ENCODE measurements around the gene TUBA4A.
A peak's percentile ranks its signal among the peaks of the same experiment; 100 is the strongest.

TUBA4A gene

DNA sequence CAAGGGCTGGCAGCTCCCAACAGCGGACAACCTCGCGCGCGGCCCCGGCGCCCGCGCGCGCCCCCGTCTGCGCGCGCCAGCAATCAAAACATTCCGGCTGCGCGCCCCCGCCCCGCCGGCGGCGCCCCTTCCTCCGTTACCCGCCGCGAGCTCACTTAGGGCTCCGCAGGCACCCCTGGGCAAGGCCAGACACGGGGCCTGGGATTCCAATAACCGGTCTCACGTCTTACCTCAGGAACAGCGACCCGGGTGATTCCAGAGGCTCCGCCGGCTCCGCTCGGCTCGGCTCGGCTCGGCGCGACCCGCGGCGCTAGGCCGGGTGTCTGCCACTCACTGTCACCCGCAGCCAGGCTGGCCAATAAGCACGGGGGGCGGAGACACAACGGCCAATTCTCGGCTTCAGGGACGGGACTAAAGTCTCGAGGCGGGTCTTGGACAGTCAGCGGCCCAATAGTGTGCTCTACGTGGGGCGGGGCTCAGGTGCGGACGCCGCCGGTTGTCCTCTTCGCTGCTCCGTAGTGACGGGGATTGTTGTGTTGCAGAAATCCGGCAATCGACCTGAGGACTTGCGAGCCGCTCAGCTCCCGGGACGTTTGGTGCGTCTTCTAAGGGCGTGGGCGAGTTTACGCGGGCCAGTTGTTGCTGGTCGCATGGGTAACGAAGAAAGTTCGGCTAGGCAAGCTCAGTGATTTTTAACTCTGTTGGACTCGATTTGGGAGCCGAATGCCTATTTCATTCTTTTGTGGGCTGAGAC, 24.2 kb downstream of the TUBA4A start, which contains the start of the genes ANKZF1 and ATG9A:
ANKZF1 (plus strand) TSS at position 502 of the 754 bp plus-strand sequence. CDS start 452 bp downstream, outside the sequence.
ATG9A (minus strand) TSS at position 332 of the 754 bp plus-strand sequence. CDS start 1,612 bp downstream, outside the sequence.
- DNase-seq: peak; percentile 99

DNA sequence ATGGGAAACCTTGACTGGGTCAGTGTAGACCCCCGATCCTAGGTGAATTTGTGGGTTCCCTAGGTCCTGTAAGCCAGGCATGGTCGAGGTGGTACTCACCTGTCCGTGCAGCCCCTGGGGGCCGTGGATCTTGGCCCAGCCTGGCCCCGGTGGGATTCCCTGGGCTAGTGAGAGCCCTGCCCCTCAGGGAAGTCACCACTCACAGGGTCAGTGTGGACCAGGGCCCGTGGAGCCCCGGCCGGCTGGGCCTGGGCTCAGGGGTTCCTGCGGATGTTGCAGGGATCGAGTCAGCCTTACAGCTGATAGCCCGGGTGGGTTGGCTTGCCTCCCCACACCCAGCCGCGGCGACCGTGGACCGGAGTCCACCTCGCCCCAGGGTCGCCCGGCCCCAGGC, 24.8 kb downstream of the TUBA4A start:
- no peak for DNase-seq

DNA sequence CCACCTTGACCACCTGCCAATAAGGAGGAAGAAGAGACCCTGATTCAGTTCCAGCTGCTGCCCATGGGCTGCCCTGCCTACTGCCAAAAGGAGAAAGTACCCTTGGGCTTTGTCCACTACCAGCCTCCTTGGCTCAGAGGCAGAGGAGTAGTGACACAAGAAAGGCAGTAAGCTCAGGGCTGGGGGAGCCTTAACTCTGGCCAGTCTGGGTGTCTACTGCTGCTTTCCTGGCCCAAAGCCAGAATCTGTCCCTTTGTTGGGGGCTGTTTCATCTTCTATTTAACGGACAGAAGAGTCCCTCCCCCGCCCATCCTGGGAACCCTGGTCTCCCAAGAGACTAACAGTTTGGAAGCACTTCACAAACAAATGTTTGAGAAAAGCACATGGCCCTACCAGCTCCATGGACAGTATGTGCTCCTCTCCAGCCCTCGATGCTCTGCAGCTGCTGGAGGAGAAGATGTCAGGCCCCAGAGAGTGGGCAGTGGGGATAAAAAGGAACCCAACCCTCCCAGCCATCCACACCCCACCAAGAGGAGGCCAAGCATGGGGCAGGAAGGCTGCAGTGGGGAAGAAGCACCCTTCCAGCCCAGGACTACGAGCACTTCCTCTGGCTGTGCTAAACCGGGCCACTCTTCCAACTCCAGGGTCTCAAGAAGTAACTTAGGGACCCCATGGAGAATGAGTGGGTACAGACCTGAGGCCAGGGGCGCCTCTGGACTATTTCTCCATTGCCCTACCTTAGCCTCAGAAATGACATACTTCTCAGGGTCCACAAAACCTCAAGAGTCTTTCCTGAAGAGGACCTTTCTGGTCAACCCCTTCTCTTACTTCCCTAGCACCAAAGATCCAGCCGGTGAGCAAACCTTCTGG, 25.4 kb downstream of the TUBA4A start:
- peak in 1 of 2 donors; percentile 12 for DNase-seq

DNA sequence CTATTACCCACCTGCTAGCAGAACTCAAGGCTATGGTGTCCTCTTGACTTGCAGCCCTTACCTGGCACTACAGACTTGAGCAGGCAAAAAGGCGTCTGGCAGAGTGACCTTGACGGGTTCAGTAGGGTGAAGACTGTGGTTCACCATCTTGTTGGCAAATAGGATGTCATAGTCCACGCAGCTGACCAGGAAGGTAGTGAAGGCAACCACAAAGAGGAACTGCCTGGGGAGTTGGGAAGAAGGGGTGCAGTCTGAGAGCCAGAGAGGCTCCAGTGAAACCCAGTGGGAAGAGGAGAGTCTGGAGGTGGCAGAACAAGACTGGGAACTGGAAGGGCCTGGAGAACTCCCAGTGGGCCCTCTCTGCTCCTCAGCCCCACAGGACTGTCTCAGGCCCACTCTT, 28.4 kb downstream of the TUBA4A start:
- DNase-seq: peak; percentile 52 to 76

DNA sequence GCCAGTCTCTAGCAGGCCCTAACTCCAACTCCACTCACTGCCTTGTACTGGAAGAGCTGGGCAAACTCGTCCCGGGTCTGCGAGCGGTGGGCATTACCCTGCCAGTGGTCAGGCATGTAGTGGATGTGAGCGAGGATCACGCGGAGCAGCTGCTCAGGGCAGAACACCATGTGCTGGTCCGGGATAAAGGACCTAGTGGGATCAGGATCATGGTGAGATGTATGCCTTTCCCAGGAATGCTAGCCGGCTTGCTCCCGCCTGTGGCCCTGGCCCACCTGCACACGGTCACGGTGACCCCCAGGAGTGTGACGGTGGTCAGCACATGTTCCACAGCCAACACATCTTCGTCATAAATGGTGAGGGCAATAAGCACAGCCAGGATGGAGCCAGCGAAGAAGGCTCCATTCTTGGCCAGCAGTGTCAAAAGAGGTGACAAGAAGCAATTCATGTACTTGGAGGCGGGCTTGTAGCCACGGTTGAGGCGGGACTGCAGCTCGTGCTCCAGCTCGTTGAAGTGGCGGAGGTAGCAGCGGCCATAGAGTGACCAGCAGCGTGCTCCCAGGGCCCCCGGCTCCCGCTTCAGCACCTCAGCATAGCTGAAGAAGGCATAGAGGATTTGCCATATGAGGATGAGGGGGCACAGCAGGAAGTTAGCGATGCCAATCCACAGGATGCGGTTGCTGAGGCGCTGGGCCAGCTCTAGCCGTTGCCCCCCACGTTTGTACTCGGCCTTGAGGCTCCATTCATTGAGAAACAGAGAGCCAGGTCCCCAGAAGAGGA, 29.7 kb downstream of the TUBA4A start:
- DNase-seq: no peak

DNA sequence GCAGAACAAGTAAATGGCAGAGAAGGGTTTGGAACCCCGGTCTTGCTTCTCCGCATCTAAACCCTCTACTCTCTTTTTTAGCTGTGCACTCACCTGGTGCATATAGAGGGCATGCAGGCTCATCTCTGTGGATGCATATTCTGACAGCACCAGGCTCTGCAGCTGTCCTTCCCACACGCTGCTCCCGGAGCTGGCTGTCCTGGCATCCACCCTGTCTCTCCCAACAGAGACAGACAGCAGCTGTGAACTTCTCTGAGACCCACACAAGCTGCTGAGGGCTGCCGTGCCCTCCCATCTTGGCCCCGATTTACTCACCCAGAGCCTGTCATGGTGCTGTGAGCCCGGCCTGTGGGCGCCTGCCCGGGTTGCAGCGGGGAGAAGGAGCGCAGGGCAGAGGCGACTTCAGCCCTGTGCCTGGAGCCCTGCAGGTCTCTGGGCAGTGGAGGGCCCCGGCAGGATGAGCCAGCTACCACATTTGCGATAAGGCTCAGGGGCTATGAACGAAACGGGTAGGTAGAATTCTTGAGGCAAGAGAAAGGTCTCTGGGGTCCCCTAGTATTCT, 31.7 kb downstream of the TUBA4A start:
- DNase-seq: no peak

DNA sequence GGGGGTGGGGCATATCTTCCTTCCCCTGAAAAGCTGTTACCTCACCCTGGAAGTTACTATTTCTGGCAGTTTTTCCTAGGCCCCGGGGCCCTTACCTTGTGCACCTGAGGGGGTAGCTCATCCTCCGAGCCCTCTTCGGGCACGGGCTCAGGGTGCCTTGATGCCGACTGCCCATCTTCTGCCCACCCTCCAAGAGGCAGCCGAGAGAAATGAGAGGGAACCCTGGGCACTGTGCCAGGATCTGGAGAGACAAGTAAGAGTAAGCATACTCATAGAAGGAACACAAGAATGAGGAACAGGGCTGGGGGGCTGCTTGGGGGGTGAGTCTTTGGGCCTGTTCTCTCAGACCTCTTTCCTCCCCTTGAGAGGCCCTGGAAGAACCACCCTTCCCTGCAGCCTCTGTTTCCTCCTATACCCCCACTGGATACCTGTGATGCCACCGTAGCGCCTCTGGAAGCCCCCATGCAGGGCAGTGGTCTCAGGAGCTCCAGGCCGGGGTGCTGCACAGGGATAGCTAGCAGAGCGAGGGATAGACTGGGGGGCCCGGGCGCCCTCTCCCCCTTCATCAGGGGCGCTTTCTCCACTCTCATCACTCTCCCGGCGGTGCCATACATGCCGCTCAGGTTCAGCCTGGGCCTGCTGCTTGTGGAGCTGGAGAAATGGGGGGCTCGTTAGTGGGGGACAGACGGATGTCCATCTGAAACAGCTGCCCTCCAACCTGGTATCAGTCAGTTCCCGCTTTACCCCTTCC, 32.9 kb downstream of the TUBA4A start:
- no peak for DNase-seq

DNA sequence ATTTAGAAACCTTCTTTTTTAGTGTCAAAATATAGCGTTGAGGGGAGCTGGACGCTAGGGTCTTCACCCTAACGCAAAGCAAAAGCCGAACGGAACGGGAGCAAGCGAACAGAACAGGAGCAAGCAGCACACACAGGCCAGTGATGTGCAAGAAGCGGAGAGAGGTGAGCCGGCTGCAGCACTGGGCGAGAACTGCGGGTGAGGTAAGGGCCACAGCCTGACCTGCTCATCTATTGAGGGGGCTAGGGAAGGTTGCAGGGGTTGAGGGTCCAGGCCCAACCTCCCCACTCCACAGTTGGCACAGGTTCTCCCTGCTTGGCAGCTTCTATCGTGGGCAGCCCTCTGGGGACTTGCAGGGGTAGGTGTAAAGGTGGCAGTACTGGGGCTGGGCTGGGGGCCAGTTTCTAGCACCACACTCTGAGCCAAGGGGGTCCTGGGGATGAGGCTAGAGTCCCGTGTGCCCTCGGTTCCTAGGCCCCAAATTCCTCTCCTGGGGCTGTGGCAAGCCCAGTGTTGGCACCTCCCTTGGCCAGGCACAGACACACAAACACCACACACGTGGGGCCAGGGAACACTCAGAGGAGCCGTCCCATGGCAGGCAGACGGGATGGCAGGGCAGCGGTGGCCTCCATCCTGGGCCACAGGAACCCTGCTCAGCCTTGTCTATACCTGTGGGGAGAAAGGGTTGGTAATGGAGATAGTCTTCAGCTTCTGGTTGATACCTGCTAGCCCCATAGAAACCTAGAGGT, 33.8 kb downstream of the TUBA4A start:
- DNase-seq: no peak

DNA sequence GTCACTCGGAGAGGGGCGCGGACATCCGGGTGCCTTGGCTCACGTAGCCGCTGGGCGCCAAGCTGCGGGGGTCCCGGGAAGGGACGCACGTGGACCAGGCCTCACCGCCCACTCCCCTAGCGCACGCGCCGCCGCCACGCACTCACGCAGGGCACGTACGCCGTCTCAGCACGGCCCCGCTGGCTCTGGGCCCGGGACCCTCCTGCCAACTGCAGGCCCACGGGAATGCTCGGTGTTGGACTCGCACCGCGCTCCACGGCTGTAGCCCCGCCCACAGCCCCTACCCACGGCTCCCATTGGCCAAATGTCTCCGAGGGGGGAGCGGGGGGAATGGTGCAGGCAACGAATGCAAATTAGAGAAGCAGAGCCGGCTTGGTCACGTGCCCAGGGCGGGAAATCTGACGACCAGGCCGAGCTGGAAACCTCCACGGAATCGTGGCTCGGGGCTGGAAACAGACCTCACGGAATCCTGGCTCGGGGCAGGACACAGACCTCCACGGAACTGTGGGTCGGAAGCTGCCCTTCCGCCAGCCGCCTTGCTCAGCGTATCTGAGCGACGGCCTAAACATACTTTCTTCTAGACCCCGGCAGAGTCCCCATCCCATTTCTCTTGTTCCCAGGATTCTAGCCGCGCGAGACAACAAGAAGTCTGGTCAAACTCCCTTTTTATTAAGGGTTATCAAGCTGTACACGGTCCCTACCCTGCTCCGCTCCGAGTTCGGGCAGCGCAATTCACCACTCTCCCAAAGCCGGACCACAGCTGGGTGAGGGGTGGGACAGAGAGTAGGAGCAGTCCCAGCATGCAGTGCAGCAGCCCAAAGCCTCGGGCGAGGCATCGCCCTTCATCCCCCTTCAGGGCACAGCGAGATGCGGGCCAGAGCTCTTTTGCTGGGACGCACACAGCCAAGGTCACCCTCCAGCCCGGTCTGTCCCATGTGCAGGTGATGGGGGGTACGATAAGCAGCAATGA, 34.7 kb downstream of the TUBA4A start, which contains the start of gene ABCB6:
ABCB6 (minus strand) TSS at position 227 of the 970 bp plus-strand sequence. CDS start 285 bp downstream, outside the sequence.
- peak; percentile 59 to 62 for DNase-seq

DNA sequence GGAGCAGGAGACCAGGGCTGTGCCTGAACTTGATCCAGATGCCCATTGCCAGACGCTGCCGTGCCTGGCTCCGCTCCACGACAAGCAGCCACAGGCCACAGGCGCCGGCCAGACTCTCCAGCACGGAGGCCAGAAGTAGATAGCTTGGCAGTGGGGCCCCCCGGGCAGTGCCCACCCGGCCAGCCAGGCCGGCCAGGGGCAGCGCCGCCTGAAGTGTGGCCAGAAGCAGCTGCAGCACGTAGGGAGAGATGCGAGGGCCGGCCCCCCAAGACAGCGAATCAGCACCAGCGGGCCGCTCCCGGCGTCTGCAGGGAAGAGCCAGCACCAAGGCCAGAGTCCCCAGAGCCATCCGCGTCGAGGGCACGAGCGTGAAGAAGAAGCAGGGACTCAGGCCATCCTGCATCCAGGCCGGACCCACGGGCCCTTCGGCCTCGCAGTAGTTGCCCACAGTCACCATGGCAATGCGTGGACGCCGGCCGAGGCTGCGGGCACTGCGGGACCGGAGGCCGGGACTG, 35.4 kb downstream of the TUBA4A start:
- DNase-seq: peak; percentile 23 to 25

DNA sequence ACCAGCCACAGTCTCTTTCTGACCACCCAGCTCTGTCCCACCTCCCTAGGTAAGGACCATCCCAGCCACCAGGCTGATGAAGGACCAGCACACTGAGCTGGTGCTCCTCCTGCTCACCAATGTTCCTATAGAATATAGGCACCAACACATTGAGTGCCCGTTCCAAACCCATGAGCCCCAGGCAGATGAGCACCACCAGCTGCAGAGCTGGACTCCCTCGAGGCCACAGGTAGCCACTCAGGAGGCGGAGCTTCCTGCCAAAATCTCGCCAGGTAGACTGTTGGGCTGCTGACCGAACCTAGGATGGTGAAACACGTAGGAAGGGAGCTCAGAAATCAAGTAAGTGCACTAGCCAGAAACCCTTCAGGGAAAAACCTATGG, 37.2 kb downstream of the TUBA4A start:
- DNase-seq: no peak

DNA sequence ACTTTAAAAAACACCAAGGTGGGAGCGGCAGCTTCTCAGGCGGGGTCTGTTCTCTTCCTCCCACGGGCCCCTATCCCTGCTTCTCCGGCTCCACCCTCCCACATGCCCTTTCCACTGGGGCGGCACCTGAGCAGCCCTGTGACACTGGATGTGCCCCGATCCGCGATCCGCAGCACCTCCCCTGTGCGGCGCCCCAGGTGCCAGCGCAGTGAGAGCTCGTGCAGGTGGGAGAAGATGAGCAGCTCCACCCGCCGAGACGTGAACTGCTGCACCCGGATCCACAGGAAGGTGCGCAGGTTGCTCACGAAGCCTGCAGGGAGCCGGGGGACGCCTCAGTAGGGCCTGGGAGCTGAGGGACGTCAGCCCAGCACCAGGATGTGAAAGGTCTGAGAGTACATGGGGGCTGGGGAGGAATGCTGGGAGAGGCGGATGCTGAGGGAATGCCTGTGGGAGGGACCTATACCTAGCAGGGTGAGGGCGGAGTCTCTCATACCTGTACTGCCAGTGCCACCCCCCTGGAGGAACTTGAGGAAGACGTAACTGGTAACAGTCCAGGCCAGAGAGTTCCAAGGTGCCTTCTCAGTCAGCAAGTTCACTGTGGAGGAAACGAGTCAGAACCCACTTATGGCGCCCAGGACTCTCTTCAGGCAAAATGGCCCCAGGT, 37.7 kb downstream of the TUBA4A start:
- DNase-seq: no peak

DNA sequence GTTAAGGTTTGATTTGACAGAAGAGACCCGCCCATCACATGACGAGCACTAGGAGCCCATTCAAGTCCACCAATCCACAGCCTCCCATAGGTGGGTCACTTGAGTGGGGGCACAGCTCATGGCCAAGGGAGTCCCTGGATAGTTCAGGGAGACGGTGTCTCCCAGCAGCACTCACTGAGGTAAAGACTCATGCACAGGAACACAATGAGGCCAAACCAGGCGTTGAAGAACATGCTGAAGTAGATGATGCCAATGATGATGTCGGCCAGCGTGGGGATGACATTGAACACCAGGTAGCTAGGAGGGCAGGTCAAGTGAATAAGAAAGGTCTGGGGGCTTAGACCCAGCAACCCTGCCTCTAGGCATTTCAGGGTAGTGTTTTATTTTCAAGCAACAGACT, 38.9 kb downstream of the TUBA4A start:
- DNase-seq: no peak

DNA sequence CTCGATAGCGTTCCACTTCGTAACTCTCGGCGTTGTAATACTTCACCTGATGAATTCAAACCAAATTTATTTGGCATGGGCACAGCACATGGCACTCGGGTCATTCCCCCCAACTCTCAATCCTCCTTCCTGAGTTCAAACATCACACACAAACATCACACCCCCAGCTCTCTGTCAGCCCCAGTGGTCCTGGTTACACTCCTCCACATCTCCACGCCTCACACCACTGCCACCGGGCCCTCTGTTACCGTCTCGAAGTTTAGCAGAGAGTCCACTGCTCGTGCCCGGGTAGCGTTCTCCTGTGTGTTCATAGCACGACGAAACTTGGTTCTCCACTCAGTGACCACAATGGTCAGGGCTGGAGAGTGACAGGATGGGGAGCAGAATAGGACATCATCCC, 39.6 kb downstream of the TUBA4A start:
- no peak for DNase-seq

DNA sequence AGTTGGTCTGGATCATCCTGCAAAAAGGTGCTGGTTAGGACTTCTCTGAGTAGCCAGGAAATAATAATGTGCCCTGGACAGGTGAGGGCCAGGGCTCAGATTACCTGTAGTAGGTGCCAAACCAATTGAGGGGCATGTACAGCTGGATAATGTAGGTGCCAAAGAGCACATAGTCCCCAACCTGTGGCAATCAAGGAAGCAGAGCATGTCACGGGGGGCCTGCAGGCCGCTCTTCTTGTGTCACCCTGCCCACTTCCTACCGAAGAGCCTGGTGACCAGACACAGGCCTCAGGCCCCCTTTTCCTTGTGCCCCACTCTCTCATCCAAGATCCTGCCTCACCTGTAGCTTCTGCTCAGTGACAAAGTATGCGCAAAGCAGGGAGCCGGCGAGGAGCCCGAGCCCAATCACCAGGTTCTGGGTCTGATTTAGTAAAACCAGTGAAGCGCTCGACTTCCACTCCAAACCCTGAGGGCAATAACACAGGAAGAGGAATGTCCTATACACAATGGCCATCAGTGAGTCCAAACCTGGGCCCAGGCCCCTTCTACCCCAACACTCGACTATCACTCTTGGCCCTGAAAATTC, 40.1 kb downstream of the TUBA4A start:
- DNase-seq: no peak

DNA sequence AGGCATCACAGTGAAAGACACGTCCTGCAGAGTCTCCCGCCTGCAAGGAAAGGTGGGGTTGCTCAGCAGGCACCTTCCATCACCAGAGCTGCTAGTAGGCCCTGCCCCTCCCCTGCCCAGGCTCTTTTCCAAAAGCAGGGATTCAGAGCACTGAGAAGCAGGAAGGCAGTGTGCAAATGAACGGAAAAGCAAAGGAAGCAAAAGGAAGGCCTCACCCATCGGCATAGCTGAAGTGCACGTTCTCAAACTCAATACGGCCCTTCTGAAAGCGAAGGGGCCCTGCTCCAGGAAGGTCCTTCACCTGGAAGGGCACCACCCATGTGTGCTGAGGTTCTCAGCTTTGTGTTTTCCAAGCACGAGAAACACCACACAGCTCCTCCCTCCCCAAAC, 40.7 kb downstream of the TUBA4A start:
- no peak for DNase-seq

DNA sequence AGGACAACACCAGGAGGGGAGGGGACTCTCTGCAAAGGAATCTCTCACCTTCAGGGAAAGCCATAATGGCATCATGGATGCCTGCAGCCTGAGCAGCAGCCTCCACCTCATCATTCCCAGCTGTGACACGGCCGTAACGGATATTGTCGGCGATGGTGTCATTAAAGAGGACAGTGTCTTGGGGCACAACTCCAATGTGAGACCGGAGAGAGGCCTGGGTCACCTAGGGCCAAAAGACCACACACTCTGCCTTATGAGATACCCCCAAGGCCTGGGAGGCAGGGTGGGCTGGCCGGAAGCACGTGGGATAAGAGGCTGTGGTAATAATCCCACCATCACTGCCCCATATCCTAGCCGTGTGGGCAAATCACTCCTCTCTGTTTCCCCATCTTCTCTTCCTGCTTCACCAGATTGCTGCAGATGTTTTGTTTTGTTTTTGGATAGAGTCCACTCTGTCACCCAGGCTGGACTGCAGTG, 42.8 kb downstream of the TUBA4A start:
- no peak for DNase-seq

DNA sequence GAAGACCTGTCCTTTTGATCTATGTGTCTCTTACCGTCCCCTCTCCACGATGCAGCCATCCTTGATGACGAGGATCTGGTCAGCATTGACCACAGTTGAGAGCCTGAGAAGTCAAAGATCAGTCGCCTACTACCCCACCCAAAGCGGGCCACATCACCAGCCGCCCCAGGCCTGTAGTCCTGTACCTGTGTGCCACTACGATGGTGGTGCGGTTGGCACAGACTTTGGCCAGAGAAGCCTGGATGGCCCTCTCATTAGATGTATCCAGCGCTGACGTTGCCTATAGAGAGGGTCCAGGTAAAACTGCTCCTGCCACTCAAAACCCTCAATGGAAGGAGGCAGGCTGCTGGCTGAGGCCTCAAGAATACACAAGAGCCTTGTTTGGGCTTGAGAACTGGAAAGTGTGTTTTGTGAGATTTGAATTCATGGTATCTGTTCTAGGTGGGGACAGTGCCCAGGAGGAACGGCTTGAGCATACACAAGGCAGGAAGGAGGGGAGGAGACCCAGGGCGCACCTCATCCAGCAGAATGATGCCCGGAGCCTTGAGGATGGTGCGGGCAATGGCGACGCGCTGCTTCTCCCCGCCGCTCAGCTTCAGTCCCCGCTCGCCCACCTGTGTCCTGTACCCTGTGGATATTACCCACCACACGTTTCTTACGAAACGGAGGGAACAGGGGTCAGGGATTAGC, 43.4 kb downstream of the TUBA4A start:
- no peak for DNase-seq

Measured in inflammatory macrophage treated with lipopolysaccharide for 1 hour (primary cell).